Fibroblast of skin of back (primary cell): ENCODE results near the gene U2SURP.
"Not testable (repeated sequence)": the region's sequence is repeated elsewhere in the genome, so short reads cannot be mapped to it uniquely, and the experiment has no call there.

Experiments
- DNase-seq: peaks from one replicate; pipeline ENCODE4 v3.0.0-alpha.2; 2013

Gene U2SURP

GRCh38 chr3:142976621-142977398 lies 24.6 kb upstream of the U2SURP start:
- DNase-seq = peak; percentile 93

DNA sequence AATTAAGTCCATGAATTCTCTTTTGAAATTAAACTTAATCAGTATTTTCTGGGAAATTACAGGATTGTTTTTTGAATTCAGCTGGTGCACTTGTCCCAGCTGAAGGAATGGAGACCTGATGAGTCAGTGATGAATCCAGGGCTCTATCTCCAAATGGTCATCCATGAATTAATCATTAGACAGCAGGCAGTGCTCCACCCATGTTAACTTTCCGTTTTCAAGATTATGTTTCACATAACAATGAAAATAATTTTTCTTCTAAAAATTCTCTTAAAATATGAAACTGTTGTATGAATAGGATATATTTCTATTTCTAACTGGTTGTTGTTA lies 24.0 kb upstream of the U2SURP start:
- DNase-seq = peak; percentile 37

GRCh38 chr3:142981108-142981507 lies 20.3 kb upstream of the U2SURP start:
- DNase-seq = no peak

- no peak for DNase-seq
Observed at GRCh38 chr3:142982038-142982773, 19.2 kb upstream of the U2SURP start.

DNA sequence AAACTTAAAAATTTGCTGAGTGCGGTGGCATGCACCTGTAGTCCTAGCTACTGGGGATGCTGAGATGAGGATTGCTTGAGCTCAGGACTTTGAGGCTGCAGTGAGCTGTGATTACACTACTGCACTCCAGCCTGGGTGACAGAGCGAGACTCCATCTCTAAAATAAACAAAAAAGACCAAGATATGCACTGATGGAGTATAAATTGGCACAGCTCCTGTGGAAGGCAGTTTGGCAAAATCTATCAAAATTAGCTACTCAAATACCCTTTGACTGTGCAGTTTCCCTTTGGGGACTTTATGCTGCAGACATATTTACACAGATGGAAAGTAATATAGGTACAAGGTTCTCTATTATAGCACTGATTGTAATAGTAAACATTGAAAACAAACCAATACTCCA lies 18.1 kb upstream of the U2SURP start:
- DNase-seq = no peak

GRCh38 chr3:142984255-142984654 lies 17.1 kb upstream of the U2SURP start:
- no peak for DNase-seq

DNA sequence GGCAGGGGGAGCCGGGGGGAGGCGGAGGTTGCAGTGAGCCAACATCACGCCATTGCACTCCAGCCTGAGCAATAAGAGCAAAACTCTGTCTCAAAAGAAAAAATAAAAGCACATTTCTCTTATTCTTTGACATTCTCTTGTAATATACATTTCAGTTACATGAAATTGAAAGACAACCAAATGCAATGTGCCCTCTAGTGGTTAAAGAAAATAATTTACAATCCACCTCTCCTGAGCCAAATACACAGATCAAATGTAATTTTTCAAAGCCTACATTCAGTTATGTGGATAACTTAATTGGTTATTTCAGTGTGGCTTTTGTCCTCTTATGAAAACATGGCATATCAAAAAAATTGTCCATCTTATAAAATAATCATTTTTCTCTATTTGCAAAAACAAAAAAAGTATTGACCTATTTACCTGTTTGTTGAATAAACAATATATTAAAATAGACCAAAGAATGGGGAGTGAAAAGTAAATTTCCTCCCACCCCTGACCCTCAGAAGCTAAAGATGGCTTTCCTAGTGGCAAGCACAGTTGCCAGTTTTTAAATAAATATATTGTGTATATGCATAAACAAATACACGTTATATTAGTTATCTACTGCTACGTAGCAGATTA lies 14.2 kb upstream of the U2SURP start:
- peak; percentile 48 for DNase-seq

- DNase-seq = peak; percentile 20
Observed at GRCh38 chr3:142987707-142988106, 13.7 kb upstream of the U2SURP start.

GRCh38 chr3:142988221-142988620 lies 13.1 kb upstream of the U2SURP start:
- DNase-seq = not testable (repeated sequence)

DNA sequence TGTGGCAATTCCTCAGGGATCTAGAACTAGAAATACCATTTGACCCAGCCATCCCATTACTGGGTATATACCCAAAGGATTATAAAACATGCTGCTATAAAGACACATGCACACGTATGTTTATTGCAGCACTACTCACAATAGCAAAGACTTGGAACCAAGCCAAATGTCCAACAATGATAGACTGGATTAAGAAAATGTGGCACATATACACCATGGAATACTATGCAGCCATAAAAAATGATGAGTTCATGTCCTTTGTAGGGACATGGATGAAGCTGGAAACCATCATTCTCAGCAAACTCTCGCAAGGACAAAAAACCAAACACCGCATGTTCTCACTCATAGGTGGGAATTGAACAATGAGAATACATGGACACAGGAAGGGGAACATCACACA lies 12.5 kb upstream of the U2SURP start:
- DNase-seq = not testable (repeated sequence)

DNA sequence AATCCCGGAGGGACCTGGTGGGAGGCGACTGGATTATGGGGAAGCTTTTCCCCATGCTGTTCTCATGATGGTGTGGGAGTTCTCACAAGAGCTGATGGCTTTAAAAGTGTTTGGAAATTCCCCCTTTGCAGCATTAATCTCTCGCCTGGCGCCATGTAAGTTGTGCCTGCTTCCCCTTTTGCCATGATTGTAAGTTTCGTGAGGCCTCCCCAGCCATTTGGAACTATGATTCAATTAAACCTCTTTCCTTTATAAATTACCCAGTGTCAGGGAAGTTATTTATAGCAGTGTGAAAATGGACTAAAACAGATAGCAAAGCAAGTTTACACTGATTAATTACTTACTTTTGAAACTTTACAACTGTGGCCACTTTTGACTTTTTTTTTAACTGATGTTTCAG lies 10.6 kb upstream of the U2SURP start:
- no peak for DNase-seq

DNA sequence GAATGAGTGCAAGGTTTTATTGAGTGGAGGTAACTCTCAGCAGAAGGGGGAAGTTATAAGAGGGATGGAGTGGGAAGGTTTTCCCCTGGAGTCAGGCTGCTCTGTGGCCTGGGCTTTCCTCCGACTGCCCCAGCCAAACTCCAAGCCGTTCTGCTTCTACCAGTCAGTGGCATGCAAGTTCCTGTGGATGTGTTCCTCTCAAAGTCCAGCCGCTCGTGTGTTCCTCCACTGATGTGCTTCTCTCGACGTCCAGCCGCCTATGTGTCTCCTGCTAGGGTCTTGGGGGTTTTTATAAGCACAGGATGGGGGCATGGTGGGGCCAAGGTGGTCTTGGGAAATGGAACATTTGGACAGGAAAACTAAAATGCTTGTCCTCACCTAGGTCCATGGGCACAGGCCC lies 9.0 kb upstream of the U2SURP start:
- DNase-seq = no peak

GRCh38 chr3:142993958-142994442 lies 7.4 kb upstream of the U2SURP start:
- peak; percentile 58 for DNase-seq

DNA sequence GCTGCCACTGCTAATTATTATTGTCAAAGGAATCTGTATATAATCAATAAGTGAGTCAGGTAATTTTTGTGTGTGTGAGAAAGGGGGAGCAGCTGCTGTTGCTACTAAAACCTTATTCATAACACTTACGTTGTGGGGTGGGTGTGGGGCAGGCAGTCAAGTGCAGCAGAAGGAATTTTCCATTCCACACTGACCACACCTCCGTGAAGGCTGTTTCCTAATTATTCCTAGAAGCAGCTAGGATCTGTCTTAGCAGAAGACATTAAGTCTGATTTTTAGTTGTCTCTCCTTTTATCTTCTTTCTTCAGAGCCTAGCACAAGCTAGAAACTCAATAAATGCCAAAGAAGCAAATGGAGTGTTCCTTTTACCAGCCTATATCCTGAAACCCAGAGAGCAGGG lies 4.0 kb upstream of the U2SURP start:
- no peak for DNase-seq

GRCh38 chr3:142998439-142998838 lies 2.9 kb upstream of the U2SURP start:
- DNase-seq = peak; percentile 63

GRCh38 chr3:142999881-143000280 lies 1.5 kb upstream of the U2SURP start:
- peak; percentile 19 for DNase-seq

DNA sequence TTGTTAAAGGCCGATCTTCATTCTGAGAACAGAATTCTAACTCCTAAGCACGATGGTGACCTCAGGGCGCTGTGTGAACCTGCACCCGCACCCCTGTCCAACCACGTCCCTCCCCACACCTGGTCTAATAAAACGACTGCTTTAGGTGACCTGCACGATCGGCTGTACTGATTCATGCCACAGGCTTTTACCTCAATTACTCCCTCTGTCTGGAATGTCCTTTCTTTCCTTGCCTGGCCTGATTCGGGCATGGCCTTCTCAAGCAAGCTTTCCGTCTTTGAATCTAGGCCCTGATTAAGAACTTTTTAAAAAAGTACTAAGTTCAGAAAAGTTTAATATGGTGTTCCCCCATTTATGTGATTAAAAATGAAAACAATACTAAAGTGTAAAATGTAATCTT lies 842 bp upstream of the U2SURP start:
- DNase-seq = peak; percentile 50

DNA sequence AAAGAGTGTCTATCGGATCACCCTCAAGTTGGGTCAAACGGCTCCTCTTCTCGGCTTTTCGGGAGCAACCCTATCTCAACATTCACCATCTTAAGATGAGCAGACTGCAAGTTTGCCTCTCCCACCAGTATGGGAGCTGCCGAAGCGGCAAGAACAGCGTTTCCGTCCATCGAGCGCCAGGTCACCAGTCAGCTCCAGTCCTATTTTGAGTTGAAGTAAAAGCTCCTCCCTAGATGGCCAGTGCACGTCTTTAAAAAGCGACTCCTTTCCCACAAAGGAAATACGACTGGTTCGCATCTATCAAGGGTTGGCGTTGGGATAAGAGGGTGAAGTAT lies 369 bp upstream of the U2SURP start:
- no peak for DNase-seq

GRCh38 chr3:143002083-143002712 lies 828 bp downstream of the U2SURP start:
- no peak for DNase-seq

- DNase-seq = no peak
Observed at GRCh38 chr3:143002727-143003126, 1.4 kb downstream of the U2SURP start.

DNA sequence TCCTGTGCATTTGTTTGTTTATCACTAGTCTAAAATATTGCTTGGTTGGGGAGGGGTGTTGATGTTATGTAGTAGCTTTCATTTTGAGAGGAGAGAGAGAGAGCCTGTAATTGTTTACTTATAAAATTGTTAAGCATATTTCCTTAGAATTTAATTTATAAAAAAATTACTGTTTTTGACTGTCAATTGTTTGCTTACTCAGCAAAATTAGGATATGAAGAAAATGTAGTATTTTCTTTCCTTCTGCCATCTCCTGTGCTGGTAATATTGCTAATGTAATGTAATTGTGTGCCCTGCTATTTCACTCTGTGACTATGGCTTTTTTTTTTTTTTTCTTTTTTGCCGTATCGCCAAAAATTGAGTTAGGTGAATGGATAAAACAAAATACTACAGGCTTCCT lies 3.5 kb downstream of the U2SURP start:
- DNase-seq = no peak

- DNase-seq = peak; percentile 15
Observed at GRCh38 chr3:143010024-143010423, 8.7 kb downstream of the U2SURP start.

- DNase-seq = no peak
Observed at GRCh38 chr3:143011705-143012104, 10.3 kb downstream of the U2SURP start.
